Uterus (tissue), 2 donors: ENCODE data around the gene SOX10.

Source experiments
- CTCF ChIP-seq, 4 experiments: fragments of 200-600 bp in 2 of 4; fragments of 450-650 bp in 2 of 4; sonication (generic) in 2 of 4; IDR thresholded peaks; one replicate each; pipeline ENCODE4 v1.5.1; 2016 to 2019; ENCODE audit warnings: antibody characterized with exemption in 4 of 4, mild to moderate bottlenecking in 2 of 4, moderate library complexity in 1 of 4
- POLR2A ChIP-seq, 2 donors: fragments of 450-650 bp; IDR thresholded peaks; one replicate each; pipeline ENCODE4 v1.6.1; 2016; ENCODE audit warnings: antibody characterized with exemption in 2 of 2, mild to moderate bottlenecking in 1 of 2, moderate library complexity in 1 of 2

GRCh38 chr22:37994982-37995381, 10.6 kb upstream of the SOX10 start:
- TF ChIP-seq CTCF (IDR thresholded peaks at IDR 0.05) (no peak), POLR2A (IDR thresholded peaks at IDR 0.05) (no peak)
